Measurements from ENCODE around the gene SRPK2.

GRCh38 chr7:105161366-105161765 is 227.4 kb downstream of the SRPK2 start:
- no peak for TF ChIP-seq CTCF (IDR thresholded peaks at IDR 0.05; ENCODE audit: low read length)
- no peak for TF ChIP-seq EZH2 (IDR thresholded peaks at IDR 0.05; ENCODE audit: borderline replicate concordance, low read length)

All from OCI-LY1 (cell line).